Neutrophil (primary cell): ENCODE results near the gene CLINT1.

Experiments
- H3K27ac ChIP-seq: fragments of 200-600 bp; sonication (generic); 2 replicates; pipeline ENCODE4 v1.5.1; 2016; ENCODE audit warnings: mild to moderate bottlenecking, moderate library complexity
- H3K27me3 ChIP-seq: fragments of 200-600 bp; sonication (generic); 2 replicates; pipeline ENCODE4 v1.6.0; 2016; ENCODE audit warnings: mild to moderate bottlenecking
- H3K36me3 ChIP-seq: fragments of 200-600 bp; sonication (generic); 2 replicates; pipeline ENCODE4 v1.5.1; 2017
- H3K4me1 ChIP-seq, 2 experiments: fragments of 200-600 bp in 1 of 2; sonication (generic) in 1 of 2; 1 replicate in 1 of 2; 2 replicates in 1 of 2; pipeline versions ENCODE4 v1.5.1 to v1.6.1; 2013 to 2016; ENCODE audit warnings: low read depth in 1 of 2, low read length in 1 of 2, mild to moderate bottlenecking in 1 of 2, moderate library complexity in 1 of 2; ENCODE audit not compliant: control insufficient read depth in 1 of 2, insufficient read depth in 1 of 2
- H3K4me3 ChIP-seq, 2 experiments: fragments of 200-600 bp in 1 of 2; sonication (generic) in 1 of 2; 1 replicate in 1 of 2; 2 replicates in 1 of 2; pipeline ENCODE4 v1.5.1; 2013 to 2016; ENCODE audit warnings: low read depth in 1 of 2, low read length in 1 of 2, mild to moderate bottlenecking in 1 of 2, moderate library complexity in 1 of 2
- H3K9me3 ChIP-seq: fragments of 200-600 bp; sonication (generic); 2 replicates; pipeline ENCODE4 v1.5.1; 2016
- TF ChIP-seq, protein P1 (sequence below): fragments of 200-600 bp; sonication (generic); IDR thresholded peaks from 2 replicates; pipeline ENCODE4 v1.5.1; 2016; ENCODE audit warnings: antibody characterized with exemption

CLINT1 gene

DNA sequence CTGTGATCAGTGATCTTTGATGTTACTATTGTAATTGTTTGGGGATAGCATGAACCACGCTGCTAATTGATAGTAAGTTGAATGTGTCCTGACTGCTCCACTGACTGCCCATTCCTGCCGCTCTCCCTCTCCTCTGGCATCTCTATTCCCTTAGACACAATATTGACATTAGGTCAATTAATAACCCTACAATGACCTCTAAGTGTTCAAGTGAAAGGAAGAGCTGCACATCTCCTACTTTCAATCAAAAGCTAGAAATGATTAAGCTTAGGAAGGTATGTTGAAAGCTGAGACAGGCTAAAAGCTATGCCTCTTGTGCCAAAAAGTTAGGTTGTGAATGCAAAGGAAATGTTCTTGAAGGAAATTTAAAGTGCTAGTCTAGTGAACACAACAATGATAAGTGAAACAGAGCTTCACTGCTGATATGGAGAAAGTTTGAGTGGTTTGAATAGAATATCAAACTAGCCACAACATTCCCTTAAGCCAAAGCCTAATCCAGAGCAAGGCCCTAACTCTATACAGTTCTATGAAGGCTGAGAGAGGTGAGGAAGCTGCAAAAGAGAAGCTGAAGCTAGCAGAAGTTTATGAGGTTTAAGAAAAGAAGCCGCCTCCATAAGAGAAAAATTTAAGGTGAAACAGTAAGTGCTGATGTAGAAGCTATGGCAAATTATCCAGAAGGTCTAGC is 12.9 kb downstream of the CLINT1 start:
- TF ChIP-seq, protein P1, sequence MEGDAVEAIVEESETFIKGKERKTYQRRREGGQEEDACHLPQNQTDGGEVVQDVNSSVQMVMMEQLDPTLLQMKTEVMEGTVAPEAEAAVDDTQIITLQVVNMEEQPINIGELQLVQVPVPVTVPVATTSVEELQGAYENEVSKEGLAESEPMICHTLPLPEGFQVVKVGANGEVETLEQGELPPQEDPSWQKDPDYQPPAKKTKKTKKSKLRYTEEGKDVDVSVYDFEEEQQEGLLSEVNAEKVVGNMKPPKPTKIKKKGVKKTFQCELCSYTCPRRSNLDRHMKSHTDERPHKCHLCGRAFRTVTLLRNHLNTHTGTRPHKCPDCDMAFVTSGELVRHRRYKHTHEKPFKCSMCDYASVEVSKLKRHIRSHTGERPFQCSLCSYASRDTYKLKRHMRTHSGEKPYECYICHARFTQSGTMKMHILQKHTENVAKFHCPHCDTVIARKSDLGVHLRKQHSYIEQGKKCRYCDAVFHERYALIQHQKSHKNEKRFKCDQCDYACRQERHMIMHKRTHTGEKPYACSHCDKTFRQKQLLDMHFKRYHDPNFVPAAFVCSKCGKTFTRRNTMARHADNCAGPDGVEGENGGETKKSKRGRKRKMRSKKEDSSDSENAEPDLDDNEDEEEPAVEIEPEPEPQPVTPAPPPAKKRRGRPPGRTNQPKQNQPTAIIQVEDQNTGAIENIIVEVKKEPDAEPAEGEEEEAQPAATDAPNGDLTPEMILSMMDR = no peak
- H3K9me3 ChIP-seq = no peaks in the 10 kb centered on the region
- H3K4me3 ChIP-seq = no peak overlapping the region
- H3K27me3 ChIP-seq = no peaks in the 10 kb centered on the region
- peaks cover 6% of the 10 kb centered on the region for H3K36me3 ChIP-seq
- H3K4me1 ChIP-seq = peaks cover 4 to 12% of the 10 kb centered on the region in 2 experiments
- no peak overlapping the region for H3K27ac ChIP-seq

DNA sequence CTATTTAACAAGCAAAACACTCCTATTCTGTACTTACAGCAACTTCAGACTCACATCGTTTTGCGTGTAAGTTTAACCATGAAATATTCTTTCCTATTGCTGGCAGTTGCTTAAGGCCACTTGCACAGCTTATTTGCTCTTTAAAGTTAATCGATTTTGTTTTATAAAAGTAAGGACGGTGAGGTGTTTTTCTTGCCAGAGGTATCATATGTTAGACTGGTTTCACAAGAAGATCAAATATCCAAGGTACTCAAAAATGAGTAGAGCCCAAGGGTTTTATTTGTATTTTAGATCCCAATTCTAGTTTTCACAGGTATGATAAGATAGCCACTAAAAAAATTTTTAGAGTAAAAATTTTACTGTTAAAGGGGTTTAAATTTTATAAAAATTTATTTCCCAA is 16.2 kb downstream of the CLINT1 start:
- Histone ChIP-seq H3K4me3 (no peak overlapping the region), H3K27me3 (no peaks in the 10 kb centered on the region), H3K4me1 (peaks cover 8 to 17% of the 10 kb centered on the region in 2 experiments), H3K9me3 (no peaks in the 10 kb centered on the region), H3K27ac (peak overlapping the region; percentile 28), H3K36me3 (peaks cover 5% of the 10 kb centered on the region)
- TF ChIP-seq, protein P1 = no peak

DNA sequence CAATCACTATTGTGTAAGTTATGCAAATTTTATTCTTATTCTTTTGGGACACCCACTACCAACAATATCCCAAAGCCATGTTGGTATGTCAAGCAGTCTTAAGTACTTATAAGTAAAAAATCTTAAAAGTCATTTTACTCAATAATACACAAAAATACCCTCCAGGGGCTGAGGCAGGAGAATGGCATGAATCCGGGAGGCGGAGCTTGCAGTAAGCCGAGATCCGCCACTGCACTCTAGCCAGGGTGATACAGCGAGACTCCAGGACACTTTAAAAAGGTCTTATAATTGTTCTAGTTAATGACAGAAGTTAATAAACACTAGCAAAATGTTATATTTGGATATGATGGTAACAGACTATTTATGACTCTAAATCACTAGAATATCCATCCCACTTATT is 16.8 kb downstream of the CLINT1 start:
- H3K36me3 ChIP-seq = no peaks in the 10 kb centered on the region
- H3K27ac ChIP-seq = peak overlapping the region; percentile 28
- no peak overlapping the region for H3K4me3 ChIP-seq
- no peaks in the 10 kb centered on the region for H3K27me3 ChIP-seq
- peaks cover 8 to 17% of the 10 kb centered on the region in 2 experiments for H3K4me1 ChIP-seq
- TF ChIP-seq, protein P1 = no peak
- H3K9me3 ChIP-seq = no peaks in the 10 kb centered on the region

DNA sequence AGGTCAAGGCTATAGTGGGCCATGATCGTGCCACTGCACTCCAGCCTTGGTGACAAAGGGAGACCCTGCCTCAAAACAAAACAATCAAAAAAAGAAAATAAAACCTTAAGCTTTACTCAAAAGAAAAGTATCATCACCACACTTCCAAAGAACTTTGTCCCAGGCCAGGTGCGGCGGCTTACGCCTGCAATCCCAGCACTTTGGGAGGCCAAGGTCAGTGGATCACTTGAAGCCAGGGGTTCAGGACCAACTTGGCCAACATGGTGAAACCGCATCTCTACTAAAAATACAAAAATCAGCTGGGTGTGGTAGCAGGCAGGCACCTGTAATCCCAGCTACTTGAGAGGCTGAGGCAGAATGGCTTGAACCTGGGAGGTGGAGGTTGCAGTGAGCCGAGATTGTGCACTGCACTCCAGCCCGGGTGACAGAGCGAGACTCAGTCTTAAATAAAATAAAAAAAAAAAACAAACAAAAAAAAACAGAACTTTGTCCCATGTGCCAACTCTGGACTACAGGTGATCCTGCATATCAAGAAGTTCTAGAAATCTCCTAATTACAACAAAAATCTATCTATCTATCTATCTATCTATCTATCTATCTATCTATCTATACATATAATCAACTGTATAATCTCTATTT is 19.7 kb downstream of the CLINT1 start:
- Histone ChIP-seq H3K4me1 (peaks cover 8 to 17% of the 10 kb centered on the region in 2 experiments), H3K36me3 (no peaks in the 10 kb centered on the region), H3K27me3 (no peaks in the 10 kb centered on the region), H3K27ac (peak overlapping the region; percentile 6), H3K4me3 (no peak overlapping the region), H3K9me3 (no peaks in the 10 kb centered on the region)
- TF ChIP-seq, protein P1 = no peak

DNA sequence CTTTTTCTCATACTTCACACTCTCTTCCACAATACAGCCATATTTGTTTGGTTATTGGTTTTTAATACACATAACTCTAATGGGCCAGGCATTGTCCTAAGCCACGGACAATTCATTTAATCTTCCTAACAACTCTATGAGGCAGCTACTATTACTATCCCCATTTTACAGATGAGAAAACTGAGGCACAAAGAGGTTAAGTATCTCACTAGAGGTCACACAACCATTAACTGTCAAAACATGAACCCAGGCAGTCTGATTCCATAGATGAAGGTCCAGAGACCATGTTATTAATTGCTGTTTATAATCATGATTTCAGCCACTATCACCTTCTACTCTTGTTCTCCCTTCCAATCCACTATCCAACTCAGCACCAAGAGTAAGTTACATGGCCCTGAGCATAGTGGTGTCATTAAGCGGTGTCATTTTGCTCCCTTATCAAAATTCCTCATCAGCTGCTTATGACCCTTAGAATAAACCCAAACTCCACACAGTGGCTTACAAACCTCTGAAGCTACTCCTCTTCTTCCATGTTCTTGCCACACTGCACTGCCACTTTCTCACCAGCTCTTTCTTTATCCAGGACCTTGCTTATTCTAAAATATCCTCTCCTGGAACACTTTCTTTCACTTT is 22.7 kb downstream of the CLINT1 start:
- Histone ChIP-seq H3K4me3 (no peak overlapping the region), H3K27ac (no peak overlapping the region), H3K4me1 (peaks cover 13 to 25% of the 10 kb centered on the region in 2 experiments), H3K36me3 (no peaks in the 10 kb centered on the region), H3K9me3 (no peaks in the 10 kb centered on the region), H3K27me3 (no peaks in the 10 kb centered on the region)
- TF ChIP-seq, protein P1 = no peak
